Medulla oblongata (tissue), 1 donor: Measurements from ENCODE around the gene NAV2.

Experiments used
- DNase-seq: peaks from one replicate; pipeline ENCODE4 v3.0.0-alpha.2; 2015; ENCODE audit errors: extremely low spot score

The NAV2 gene

DNA sequence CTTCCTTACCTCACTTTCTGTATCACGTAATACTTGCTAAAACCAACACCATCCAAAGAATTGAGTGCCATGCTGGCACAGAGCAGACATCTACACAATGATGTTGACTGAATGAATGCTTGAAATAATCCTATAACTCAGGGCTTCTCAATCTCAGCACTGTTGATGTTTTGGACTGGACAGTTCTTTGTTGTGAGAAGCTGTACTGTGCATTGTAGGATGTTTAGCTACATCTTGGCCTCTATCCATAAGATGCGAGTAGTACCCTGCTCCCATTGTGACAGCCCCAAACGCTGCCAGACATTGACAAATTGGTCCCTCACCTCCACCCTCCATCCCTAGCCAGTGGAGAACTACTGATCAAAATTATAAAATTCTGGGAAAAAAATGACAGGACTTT lies 153.4 kb downstream of the NAV2 start:
- DNase-seq = peak; percentile 56

DNA sequence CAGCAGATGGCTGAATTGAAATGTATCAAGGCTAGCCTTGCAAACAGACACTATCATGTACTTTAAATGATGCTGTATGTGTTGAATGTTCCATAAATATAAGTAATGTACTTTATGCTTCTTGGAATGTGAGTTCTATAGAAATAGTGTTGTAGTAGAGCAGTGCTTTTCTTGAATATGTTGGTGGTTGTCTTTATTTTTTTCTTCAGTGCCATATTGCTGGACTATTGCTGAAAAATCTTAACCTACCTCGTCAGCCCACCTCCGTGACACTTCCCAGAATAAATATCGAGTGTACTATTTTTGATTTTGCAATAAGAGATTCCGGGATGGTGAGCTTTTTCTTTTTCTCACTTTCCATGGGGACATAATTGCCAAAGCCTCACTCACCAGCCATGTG lies 153.9 kb downstream of the NAV2 start:
- DNase-seq = no peak

DNA sequence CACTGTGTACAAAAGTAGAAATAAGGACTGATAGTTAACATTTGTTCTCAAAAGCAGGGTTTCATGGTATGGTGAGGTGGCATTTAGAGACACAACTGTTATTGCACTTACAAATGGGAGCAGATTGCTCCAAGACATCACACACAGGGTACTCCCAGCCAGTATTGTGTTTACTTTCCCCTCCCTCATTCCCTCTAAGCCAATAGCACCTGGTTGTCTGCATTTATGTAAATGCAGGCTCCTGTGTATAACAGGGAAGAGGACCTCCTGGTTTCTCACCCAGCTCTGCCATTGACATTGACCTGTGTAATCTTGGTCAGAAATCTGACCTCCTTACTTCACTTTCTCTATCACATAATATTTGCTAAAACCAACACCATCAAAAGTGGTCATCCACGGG lies 154.4 kb downstream of the NAV2 start:
- DNase-seq = no peak

DNA sequence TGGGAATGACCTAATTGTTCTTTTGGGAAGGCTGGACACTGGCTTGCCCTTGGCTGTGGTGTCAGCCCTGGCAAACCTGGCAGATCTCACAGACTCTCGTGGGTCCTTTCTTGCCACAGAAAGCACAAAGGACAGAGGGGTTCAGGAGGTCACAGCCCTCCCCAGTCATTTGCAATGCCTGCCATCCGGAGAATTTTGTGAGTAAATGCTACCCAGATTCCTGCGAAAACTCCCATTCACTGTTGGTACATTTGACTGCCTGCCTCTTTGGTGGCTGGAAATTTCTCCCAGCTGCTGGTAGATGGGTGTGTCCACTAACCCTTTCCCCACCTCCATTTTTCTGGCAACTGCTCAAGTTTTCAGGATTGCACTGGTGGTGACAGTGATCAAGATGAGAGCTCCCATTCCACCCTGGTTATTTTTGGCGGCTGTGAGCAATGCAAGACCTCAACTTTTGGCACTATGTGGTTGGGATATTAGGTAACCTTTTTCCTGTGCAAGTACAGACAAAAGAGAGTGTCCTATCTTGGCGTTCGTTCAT lies 155.7 kb downstream of the NAV2 start:
- peak; percentile 31 for DNase-seq

DNA sequence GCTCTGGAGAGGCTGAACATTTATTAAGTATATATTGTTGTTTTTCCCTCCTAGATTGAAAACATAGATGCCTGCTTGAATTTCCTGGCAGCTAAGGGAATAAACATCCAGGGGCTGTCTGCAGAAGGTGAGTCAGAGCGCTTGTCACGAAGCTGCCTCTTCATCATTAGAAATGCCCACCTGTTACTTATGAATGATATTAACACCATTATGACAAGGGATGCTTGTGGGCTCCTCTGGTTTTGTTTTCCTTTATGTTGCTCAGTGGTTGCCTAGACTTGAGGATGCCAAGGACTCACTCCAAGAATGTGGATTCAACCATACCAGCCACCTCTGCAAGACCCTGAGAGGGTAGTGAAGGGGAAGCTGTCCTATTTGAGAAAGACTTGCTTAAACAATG lies 156.2 kb downstream of the NAV2 start:
- no peak for DNase-seq

DNA sequence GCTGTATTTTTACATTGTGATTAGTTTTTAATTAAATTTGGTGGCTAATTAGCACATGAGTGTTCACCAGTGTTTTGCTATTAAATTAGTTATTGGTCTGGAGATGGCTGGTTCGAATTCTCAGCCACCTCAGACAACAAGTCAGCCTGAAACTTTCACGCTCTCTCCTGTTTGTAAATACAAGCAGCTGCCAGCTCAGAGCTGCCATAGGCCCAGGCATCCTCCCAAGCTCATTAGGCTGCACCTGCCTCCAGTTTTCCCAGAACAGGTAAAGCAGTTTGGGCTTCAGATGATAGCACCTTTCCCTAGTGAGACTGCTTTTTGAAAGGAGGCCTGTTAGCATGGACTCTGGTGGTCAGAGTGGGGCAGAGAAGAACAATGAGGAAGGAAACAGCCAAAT lies 156.8 kb downstream of the NAV2 start:
- DNase-seq = no peak

DNA sequence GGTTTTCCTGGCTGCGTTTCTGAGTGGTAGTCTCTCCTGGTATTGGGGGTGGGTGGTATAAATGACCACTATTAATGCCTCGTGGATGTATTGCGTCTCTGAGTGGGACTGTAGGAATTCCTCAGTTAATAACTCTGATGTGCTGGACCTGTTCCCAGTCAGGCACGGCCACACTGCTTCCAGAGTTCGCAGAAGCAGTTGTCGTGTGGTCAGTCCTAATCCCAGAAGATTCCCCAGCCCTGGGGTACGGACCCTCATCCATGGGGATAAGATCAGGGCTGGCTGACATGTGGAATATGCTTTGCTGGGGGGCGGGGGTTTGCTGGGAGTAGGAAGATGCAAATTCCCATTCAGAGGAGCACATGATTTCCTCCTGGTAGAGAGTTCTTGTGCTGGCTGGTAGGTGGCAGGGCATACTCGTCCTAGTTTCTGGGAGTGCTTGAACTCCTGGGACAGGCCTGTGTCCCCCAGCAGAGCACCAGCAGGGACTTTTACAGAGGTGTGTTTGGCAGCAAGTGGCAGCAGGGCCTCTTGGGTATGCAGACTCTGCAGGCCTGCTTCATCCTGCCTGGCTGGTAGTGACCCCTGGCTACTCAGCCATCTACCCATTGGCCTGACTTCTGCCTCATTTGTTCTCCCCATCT lies 157.4 kb downstream of the NAV2 start:
- no peak for DNase-seq

DNA sequence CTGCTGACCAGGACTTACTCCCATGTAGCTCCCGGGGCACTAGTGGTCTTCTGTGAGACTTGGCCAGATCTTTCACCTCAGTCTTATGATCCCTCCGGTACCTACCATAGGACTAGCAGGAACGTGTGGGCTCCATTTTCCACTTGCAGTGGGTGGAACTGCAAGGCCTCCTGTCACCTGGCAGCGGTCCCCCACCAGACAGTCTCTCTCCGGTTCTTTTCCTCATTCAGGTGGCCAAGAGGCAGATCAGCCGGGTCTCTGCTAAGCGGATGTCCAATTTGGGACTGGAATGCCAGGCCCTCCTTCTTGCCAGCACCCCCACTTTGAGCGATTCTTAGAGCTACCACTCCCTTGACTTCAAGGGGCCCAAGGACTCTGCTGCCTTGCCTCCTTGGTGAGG lies 158.9 kb downstream of the NAV2 start:
- DNase-seq = no peak

DNA sequence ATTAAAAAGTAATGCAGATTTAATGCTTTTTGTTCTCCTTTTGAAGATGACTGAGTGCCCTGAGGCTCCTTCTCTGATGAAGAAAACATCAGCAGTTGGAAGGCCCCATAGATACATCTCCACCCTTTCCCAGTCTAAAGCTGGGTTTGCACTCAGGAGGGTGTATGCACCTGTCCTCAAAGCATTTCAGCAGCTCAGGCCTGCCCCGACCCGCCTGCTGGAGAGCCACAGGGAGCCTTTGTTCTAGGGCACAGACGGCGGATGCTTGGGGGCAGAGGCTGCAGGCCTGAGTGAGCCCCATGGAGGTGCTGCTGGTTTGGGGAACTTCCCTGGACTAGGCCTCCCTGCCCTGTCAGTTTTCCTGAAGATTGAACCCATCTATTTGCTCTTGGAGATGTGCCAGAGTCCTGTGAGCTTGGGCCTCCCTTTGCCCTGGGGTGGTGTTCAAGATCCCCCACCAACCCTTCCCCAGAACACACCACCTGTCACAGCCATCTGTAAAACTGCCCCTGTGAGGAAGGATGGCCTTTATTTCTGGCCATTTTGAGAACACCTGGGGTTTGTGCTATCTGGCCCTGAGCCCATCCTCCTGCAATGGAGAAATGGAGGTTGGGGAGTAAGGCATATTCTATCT lies 160.0 kb downstream of the NAV2 start:
- no peak for DNase-seq

DNA sequence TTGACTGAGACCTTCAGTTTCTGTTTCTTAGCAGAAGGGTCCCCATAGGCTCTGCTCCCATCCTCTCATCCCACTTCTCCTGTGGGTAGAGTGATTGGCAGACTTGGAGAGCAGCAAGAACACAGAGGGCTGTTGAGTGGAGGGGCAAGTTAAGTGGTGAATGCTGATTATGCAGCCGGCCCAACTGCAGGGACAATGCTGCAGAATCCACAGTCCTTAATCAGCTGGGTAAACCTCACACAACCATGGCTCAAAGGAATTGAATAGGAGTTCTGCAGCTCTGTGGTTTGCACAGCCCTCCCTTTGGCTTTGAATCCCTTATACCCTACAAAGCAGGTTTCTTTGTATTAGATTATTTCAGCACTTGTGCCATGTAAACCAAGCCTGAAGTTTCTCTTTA lies 161.1 kb downstream of the NAV2 start:
- no peak for DNase-seq

DNA sequence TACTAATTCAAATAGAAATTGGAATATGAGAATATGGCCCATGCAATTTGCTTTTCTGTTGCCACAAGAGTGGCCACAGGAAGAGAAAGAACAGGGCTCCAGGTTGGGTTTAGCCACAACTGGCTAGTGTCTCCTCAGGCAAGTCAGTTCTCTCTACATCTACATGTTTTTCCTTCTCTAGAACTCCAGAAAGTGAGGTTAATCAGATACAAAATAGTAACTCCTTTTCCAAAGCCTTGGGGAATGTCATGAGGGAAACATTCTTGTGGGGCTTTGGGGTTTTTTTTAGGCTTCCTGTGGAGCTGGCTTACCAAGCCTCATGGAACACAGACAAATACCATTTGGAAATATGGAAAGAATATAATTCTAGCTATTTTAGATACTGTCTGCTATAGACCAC lies 161.6 kb downstream of the NAV2 start:
- no peak for DNase-seq

DNA sequence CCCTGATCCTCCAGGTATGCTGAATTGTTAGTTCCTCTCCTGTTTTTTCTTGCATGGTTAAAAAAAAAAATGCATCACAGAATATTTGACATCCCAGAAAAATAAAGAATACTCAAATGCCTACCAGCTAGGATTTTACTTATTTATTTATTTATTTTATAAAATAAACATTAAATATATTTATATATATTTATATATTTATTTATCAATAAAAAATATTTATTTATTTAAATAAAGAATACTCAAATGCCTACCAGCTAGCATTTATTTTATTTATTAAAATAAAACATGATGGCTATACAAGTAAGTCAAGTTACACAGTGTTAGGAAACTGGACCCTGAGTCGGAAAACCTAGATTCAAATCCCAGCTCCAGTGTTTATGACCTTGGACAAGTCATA lies 164.1 kb downstream of the NAV2 start:
- DNase-seq = no peak

DNA sequence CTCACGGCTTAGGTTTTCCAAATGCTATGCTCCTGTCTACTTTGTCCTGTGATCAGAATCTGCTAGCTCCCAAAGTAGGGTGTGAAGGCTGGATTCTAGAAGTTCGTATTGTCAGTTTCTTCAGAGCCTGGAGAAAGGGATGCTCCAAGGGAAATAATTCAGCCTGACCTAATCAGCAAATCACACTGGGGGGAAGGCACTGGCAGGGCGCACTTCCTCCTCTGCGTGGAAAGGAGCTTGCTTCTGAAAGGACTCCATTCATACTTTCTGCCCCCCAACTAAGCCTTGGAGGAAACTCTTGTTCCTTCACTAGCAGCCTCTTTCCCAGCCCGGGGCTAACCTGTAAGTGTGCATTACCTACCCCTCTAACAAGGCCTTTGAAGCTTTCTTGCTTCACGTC lies 165.9 kb downstream of the NAV2 start:
- no peak for DNase-seq

DNA sequence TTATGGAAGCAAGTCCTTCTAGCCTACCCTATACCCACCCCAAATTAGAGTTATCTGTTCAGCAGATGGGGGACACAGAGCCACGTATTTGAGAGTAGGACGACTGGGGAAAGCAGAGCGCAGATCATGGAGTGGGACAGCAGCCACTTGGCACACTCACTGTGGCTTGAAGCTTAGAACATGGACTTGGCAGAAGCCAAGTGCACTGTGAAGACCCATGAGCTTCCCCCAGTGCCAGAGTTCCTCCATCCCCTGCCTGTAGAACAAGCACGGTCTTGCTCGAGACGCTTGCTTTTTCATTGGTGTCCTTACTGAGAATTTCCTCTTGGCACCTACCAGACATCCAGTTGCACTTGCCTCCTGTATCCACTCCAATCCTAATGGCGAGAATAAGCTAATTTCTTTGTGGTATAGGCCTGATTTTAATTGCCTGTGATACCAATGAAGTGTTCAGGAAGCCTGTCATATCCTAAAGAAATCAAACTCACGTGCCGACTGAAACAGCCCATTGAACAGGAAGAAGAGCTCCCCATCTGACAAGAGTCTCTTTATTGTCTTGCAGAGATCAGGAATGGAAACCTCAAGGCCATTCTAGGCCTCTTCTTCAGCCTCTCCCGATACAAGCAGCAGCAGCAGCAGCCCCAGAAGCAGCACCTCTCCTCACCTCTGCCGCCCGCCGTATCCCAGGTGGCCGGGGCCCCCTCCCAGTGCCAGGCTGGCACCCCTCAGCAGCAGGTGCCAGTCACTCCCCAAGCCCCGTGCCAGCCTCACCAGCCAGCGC lies 166.9 kb downstream of the NAV2 start:
- peak; percentile 52 for DNase-seq

DNA sequence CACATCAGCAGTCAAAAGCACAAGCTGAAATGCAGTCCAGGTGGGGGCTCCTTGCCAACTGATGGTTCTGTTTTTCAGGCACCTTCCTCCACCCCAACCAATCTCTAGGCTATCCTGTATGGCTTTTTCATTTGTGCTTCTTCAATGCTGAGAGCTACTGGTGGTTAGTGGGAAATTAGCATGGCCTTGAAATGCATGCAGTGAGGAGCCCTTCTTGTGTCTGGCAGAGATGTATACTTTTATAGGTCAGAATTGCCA lies 167.4 kb downstream of the NAV2 start:
- DNase-seq = no peak

DNA sequence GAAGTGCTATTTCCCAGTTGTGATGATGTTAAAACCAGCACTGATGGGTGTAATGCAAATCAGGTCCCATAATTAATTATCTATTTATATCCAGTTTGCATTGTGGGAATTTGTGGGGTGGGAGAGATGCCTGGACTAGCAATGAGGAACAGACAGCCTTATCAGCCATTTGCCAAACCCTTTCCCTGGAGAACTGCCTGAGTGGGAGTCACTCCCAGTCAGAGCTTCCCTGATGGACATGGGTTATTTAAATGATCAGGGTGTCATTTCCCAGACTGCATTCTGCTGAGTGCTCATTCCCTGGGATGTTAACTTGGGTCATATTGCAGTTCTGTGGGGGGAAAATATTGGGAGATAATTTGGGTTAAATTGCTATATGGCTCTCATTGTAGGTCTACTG lies 168.5 kb downstream of the NAV2 start:
- DNase-seq = no peak

DNA sequence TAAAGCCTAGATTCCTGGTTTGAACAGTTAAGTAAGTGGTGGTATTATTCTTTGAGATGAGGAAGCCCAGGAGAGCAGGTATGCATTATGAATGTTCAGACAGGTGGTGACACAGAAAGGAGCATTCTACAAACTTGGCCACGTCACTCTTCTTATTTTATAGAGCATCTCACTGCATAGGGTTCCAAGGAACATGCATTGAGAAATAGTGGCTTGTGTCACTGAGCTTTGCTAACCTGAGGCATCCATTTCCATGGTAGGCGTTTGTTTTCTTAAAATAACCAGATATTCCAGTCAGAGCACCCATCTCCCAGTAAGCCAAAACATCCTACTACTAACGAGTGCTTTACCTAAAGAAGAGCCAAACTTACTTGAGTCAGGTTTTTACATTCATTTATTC lies 169.7 kb downstream of the NAV2 start:
- DNase-seq = no peak

DNA sequence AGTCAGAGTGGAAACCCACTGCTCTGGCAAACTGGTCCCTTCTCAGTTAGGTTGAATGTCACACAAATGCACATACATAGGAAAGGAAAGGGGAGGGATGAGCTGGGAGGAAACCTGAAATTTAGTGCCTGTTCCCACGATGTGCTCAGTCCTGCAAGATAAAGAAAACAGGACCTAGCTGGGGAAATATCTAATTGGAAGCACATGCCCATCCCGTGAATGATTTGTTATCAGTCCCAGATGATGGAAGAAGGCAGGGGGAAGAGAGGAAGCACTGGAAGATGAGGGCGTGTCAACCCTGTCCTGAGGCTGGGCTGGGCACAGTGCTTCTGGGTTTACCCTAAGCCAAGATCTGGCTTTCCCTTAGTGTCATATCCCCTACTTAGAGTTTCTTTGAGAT lies 173.9 kb downstream of the NAV2 start:
- DNase-seq = no peak

DNA sequence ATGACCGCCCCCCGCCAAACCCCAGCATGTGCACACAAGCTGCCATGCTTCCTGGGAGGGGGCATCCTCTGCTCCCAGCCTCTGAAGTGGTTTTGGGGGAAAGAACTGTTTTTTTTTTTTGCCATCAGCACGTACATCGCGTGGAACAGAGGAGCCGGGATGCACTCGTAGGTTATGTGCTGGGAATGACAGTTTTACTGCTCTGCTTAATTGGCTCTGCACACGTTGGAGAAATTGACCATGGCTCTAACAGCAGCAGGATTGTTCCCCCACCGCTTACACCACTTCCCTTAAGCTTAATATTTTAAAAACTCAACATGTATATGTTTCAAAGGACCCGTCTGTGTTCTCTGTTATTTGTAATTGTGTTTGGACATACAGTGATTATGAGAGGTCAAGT lies 175.2 kb downstream of the NAV2 start:
- DNase-seq = no peak

DNA sequence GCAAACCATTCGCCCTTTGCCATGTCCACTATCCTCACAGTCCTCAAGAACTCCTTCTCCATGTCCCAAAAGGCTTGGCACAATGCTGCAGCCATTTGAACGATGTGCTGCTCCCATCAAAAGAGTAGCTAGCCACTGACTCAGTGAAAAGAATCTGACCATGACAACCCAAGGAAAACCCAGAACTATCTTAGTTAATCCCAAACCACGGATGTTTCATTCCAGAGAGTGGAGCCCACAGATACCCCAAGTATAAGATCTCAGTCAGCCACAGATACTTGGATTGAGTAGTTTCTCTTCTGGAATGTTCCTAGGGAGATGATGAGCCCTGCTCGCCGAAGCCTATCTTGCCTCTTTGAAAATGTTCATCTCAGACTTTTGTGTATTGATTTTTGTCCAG lies 176.9 kb downstream of the NAV2 start:
- DNase-seq = no peak

DNA sequence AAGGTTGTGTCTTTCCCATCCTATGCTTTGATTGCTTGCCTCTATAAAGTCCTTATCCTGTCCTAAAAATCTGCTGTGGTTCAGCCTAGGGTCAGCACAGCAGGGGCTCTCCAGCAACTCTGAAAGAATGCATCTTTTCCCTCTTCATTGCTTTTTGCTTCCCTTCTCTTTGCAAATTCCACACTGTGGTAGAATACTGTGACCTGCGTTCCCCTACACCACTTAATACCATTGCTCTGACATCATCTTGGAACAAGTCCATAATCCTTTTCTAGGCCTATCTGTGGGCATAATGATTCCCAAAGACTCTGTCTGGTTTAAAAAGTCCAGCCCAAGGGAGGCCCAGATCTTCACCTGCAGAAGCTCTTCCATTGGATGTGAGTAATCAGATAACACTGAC lies 177.7 kb downstream of the NAV2 start:
- DNase-seq = no peak

DNA sequence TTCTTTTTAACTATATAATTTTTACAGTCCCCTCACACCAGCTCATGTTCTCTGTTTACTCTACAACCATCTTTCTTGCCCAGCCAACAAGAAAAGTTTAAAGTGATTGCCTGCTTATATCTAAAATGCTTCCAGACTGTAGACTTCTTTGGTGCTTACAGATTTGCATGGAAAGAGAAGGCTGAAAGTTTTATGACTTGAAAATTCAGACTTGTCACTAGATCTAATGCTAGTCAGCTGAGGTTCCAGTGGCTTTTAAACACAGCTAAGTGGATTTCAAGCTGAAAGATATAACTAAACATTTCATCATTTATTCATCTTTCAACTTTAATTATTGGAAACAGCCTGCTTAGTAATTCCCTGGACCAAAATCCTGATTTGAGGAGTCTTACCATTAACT lies 178.4 kb downstream of the NAV2 start:
- no peak for DNase-seq

DNA sequence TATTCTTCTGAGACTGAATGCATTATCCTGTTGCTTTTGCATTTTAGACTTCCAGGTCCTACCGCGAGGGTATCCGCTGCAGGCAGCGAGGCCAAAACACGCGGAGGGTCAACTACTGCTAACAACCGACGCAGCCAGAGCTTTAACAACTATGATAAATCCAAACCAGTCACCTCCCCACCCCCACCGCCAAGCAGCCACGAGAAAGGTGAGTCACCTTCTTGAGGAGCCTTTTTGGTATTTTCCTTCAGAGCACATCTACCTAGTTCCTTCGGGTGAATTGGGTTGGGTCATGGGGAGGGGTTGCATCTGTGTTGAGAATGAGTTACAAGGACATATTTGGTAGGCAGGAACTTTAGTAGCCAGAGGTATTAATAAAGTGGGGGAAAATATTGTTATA lies 179.8 kb downstream of the NAV2 start:
- DNase-seq = no peak
